ENCODE measurements around the gene MATCAP1. TPM values are rescaled to one million over a fixed set of nuclear protein-coding genes. Genes with fewer than 3 reads are reported as not detected.

MATCAP1 gene
- total and polyA plus RNA-seq, 12 donors: 12.6 to 237 (median 49.8) TPM

- H3K27ac ChIP-seq: no peak overlapping the region
- H3K27me3 ChIP-seq: no peaks in the 10 kb centered on the region
- H3K36me3 ChIP-seq (replicated peaks in 1 of 2): peaks cover 0 to 48% of the 10 kb centered on the region in 2 donors
- no peak overlapping the region for H3K4me3 ChIP-seq
- WGBS, 4 donors: 77 to 85% (median 83%) methylated on average over 8 to 9 of the region's 9 CpGs
- peak in 1 of 7 donors; percentile 16 for DNase-seq
- intact Hi-C loops (cut with DNase I): no loop called here
- TF ChIP-seq POLR2A (IDR thresholded peaks at IDR 0.05): no peak
- TF ChIP-seq CTCF (IDR thresholded peaks at IDR 0.05): no peak
- no peaks in the 10 kb centered on the region for H3K9me3 ChIP-seq (replicated peaks in 1 of 3)
- H3K4me1 ChIP-seq (replicated peaks in 1 of 2): peaks cover 12 to 17% of the 10 kb centered on the region in 2 donors
Measured at GRCh38 chr16:67228905-67229304, 45.1 kb upstream of the MATCAP1 start.

- Histone ChIP-seq H3K36me3 (replicated peaks in 1 of 2) (peaks cover 0 to 41% of the 10 kb centered on the region in 2 donors), H3K4me1 (replicated peaks in 1 of 2) (peaks cover 12 to 17% of the 10 kb centered on the region in 2 donors), H3K27ac (no peak overlapping the region), H3K4me3 (peak overlapping the region in 1 of 4 donors; percentile 96), H3K27me3 (no peaks in the 10 kb centered on the region), H3K9me3 (replicated peaks in 1 of 3) (no peaks in the 10 kb centered on the region)
- intact Hi-C loops (cut with DNase I): no loop called here
- no peak for TF ChIP-seq POLR2A (IDR thresholded peaks at IDR 0.05)
- no peak for TF ChIP-seq CTCF (IDR thresholded peaks at IDR 0.05)
- no peak for DNase-seq
- WGBS, 4 donors: 79 to 87% (median 82%) methylated on average over 6 to 9 of the region's 9 CpGs
Measured at GRCh38 chr16:67228034-67228785, 44.4 kb upstream of the MATCAP1 start.

- intact Hi-C loops (cut with DNase I): no loop called here
- Histone ChIP-seq H3K27ac (peak overlapping the region in 4 of 5 donors; percentile 63 to 90 (median 71)), H3K27me3 (no peaks in the 10 kb centered on the region), H3K4me3 (peak overlapping the region; percentile 35 to 96 (median 72)), H3K36me3 (replicated peaks in 1 of 2) (peaks cover 0 to 40% of the 10 kb centered on the region in 2 donors), H3K9me3 (replicated peaks in 1 of 3) (no peaks in the 10 kb centered on the region), H3K4me1 (replicated peaks in 1 of 2) (peaks cover 12 to 17% of the 10 kb centered on the region in 2 donors)
- peak in 1 of 7 donors; percentile 25 for DNase-seq
- TF ChIP-seq CTCF (IDR thresholded peaks at IDR 0.05) (no peak), POLR2A (IDR thresholded peaks at IDR 0.05) (no peak)
- WGBS, 4 donors: 9 to 10% (median 9%) methylated on average over 8 to 12 of the region's 12 CpGs
Measured at GRCh38 chr16:67227567-67227921, 43.8 kb upstream of the MATCAP1 start.

GRCh38 chr16:67226804-67227566 lies 43.2 kb upstream of the MATCAP1 start, which contains the start of gene TMEM208:
Gene TMEM208 (plus strand): TSS chr16:67227130. CDS start chr16:67227219, 89 bp downstream.
- Histone ChIP-seq H3K27ac (peak within 1 kb of the TSS; percentile 43 to 90 (median 69)), H3K27me3 (no peaks in the 10 kb centered on the region), H3K36me3 (replicated peaks in 1 of 2) (peaks cover 0 to 39% of the 10 kb centered on the region in 2 donors), H3K4me1 (replicated peaks in 1 of 2) (peaks cover 12 to 17% of the 10 kb centered on the region in 2 donors), H3K9me3 (replicated peaks in 1 of 3) (no peaks in the 10 kb centered on the region), H3K4me3 (peak within 1 kb of the TSS; percentile 35 to 96 (median 72))
- intact Hi-C loops (cut with DNase I): no loop called here
- TF ChIP-seq POLR2A (IDR thresholded peaks at IDR 0.05): peak in 1 of 2 donors; percentile 69
- peak in 3 of 6 experiments; percentile 16 to 42 (median 29) for TF ChIP-seq CTCF (IDR thresholded peaks at IDR 0.05)
- DNase-seq: peak; percentile 98 to 99 (median 99)
- 0 to 1% (median 0%) methylated on average over 13 to 46 of the region's 46 CpGs for WGBS, 4 donors
